Mesendoderm (in vitro differentiated cells): ENCODE results near the gene AGO4.

ENCODE experiments used
- DNase-seq: peaks from one replicate; pipeline ENCODE4 v3.0.0; 2013
- H2AK5ac ChIP-seq: 2 replicates; pipeline ENCODE4 v1.6.1; 2013; ENCODE audit warnings: low read length, inconsistent platforms
- H2BK120ac ChIP-seq: 2 replicates; pipeline ENCODE4 v1.6.1; 2013; ENCODE audit warnings: low read depth, mild to moderate bottlenecking, low read length, moderate library complexity, mixed read lengths
- H2BK15ac ChIP-seq: replicated peaks from 2 replicates; pipeline ENCODE4 v1.6.1; 2013; ENCODE audit warnings: low read depth, mild to moderate bottlenecking, moderate library complexity
- H2BK5ac ChIP-seq: 2 replicates; pipeline ENCODE4 v1.6.1; 2013; ENCODE audit warnings: low read length, inconsistent platforms
- H3K18ac ChIP-seq: 2 replicates; pipeline ENCODE4 v1.6.1; 2013; ENCODE audit warnings: mild to moderate bottlenecking, low read length, mixed read lengths
- H3K23ac ChIP-seq: one replicate; pipeline ENCODE4 v1.6.1; 2013; ENCODE audit warnings: low read length
- H3K27ac ChIP-seq: 2 replicates; pipeline ENCODE4 v1.5.1; 2013; ENCODE audit warnings: low read depth, mild to moderate bottlenecking, inconsistent platforms, low read length, moderate library complexity
- H3K27me3 ChIP-seq: 2 replicates; pipeline ENCODE4 v1.6.1; 2013; ENCODE audit warnings: low read length, control low read depth, mild to moderate bottlenecking, inconsistent platforms; ENCODE audit not compliant: insufficient read depth, poor library complexity
- H3K36me3 ChIP-seq: 2 replicates; pipeline ENCODE4 v1.6.1; 2013; ENCODE audit warnings: low read length, inconsistent platforms; ENCODE audit not compliant: control insufficient read depth, insufficient read depth
- H3K4ac ChIP-seq: one replicate; pipeline ENCODE4 v1.6.1; 2013; ENCODE audit warnings: low read depth, mild to moderate bottlenecking, low read length, moderate library complexity
- H3K4me1 ChIP-seq: 2 replicates; pipeline ENCODE4 v1.6.1; 2013; ENCODE audit warnings: low read depth, low read length, inconsistent platforms; ENCODE audit not compliant: control insufficient read depth
- H3K4me2 ChIP-seq: 2 replicates; pipeline ENCODE4 v1.6.1; 2013; ENCODE audit warnings: low read length
- H3K4me3 ChIP-seq: 2 replicates; pipeline ENCODE4 v1.5.1; 2013; ENCODE audit warnings: mild to moderate bottlenecking, low read length
- H3K56ac ChIP-seq: one replicate; pipeline ENCODE4 v1.6.1; 2013; ENCODE audit warnings: low read length
- H3K79me1 ChIP-seq: 2 replicates; pipeline ENCODE4 v1.6.1; 2013; ENCODE audit warnings: low read length, inconsistent platforms
- H3K79me2 ChIP-seq: 2 replicates; pipeline ENCODE4 v1.6.1; 2013; ENCODE audit warnings: mild to moderate bottlenecking, low read length; ENCODE audit not compliant: control insufficient read depth, insufficient read depth
- H3K9ac ChIP-seq: 2 replicates; pipeline ENCODE4 v1.6.1; 2013; ENCODE audit warnings: low read length, inconsistent platforms
- H4K5ac ChIP-seq: one replicate; pipeline ENCODE4 v1.6.1; 2013; ENCODE audit warnings: low read length
- H4K8ac ChIP-seq: one replicate; pipeline ENCODE4 v1.6.1; 2013; ENCODE audit warnings: low read depth, mild to moderate bottlenecking, control low read depth, low read length, moderate library complexity
- WGBS: extraction: QIAGEN DNeasy Blood & Tissue Kit; methylation state at CpG from one replicate; pipeline ENCODE4 v1.1.7; 2013; ENCODE audit warnings: low lambda C conversion rate, missing lambda C conversion rate; ENCODE audit not compliant: insufficient coverage; ENCODE audit errors: extremely low coverage; 5-methylcytosine and 5-hydroxymethylcytosine counted together

AGO4 gene

GRCh38 chr1:35860696-35861095, 52.9 kb downstream of the AGO4 start:
- no peak overlapping the region for H4K5ac ChIP-seq
- H4K8ac ChIP-seq: no peak overlapping the region
- no peaks in the 10 kb centered on the region for H3K79me2 ChIP-seq
- H2BK15ac ChIP-seq: no peak overlapping the region
- H3K4me1 ChIP-seq: no peaks in the 10 kb centered on the region
- no peak overlapping the region for H3K9ac ChIP-seq
- H3K4me3 ChIP-seq: no peak overlapping the region
- no CpG with 5 or more reads among the region's 3 CpGs for WGBS
- no peak overlapping the region for H3K27ac ChIP-seq
- no peak overlapping the region for H2BK120ac ChIP-seq
- no peak overlapping the region for H2BK5ac ChIP-seq
- no peaks in the 10 kb centered on the region for H3K79me1 ChIP-seq
- H3K36me3 ChIP-seq: no peaks in the 10 kb centered on the region
- H2AK5ac ChIP-seq: no peak overlapping the region
- H3K23ac ChIP-seq: no peak overlapping the region
- no peak overlapping the region for H3K56ac ChIP-seq
- no peak overlapping the region for H3K4ac ChIP-seq
- no peaks in the 10 kb centered on the region for H3K27me3 ChIP-seq
- no peak for DNase-seq
- no peak overlapping the region for H3K18ac ChIP-seq
- H3K4me2 ChIP-seq: no peak overlapping the region

DNA sequence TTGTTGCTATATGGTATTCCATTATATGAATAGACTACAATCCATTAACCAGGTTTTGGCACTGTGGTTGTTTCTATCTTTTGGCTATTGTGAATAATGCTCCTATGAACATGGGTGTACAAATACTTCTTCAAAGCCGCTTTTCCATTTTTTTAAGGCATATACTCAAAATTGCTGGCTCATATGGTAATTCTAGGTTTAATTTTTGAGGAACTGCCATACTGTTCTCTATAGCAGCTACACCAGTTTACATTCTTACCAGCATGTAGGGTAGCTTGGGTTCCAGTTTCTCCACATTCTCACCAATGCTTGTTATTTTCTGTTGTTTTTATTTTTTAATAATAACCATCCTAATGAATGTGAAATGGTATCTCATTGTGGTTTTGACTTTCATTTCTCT, 55.3 kb downstream of the AGO4 start:
- Histone ChIP-seq H3K36me3 (no peaks in the 10 kb centered on the region), H3K79me2 (no peaks in the 10 kb centered on the region), H3K4me1 (no peaks in the 10 kb centered on the region), H2AK5ac (no peak overlapping the region), H3K23ac (no peak overlapping the region), H4K8ac (no peak overlapping the region), H3K79me1 (no peaks in the 10 kb centered on the region), H3K9ac (no peak overlapping the region), H3K27ac (no peak overlapping the region), H2BK15ac (no peak overlapping the region), H4K5ac (no peak overlapping the region), H2BK120ac (no peak overlapping the region), H2BK5ac (no peak overlapping the region), H3K56ac (no peak overlapping the region), H3K4ac (no peak overlapping the region), H3K27me3 (no peaks in the 10 kb centered on the region), H3K4me3 (no peak overlapping the region), H3K18ac (no peak overlapping the region), H3K4me2 (no peak overlapping the region)
- no peak for DNase-seq
- WGBS: no CpG with 5 or more reads among the region's 1 CpG

DNA sequence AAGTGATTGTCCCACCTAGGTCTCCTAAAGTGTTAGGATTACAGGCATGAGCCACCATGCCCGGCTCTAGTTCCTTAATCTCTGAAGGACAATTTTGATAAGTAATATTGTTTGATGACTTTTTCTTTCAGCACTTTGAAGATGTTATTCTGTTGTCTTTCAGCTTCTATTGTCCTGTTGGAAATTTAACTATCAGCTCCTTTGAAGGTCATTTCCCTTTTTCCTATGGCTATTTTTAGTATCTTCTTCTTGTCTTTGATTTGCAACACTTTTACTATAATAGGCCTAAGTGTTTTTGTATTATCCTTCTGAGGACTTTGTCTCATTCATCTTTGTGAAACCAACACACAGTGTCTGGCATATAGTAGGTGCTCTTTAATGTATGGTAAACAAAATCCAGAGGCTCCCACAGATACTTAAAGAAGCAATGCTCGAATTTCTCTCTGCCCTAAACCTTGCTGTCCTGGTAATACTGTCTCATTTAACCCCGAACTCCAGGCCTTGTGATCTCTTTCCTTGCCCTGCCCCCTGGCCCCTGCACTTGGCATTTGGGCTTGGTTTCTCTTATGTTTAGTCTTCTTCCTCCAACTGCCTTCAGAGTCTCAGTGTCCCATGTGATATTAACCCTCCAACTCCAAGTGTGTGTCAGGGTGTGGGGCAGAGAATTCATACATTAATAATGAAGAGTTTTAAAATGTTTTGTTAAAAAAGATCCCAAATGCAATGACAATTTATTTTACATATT, 56.2 kb downstream of the AGO4 start:
- Histone ChIP-seq H3K4me3 (no peak overlapping the region), H3K4ac (no peak overlapping the region), H2BK5ac (no peak overlapping the region), H3K79me2 (no peaks in the 10 kb centered on the region), H3K23ac (no peak overlapping the region), H3K18ac (no peak overlapping the region), H3K27ac (no peak overlapping the region), H4K5ac (no peak overlapping the region), H3K79me1 (no peaks in the 10 kb centered on the region), H2BK15ac (no peak overlapping the region), H4K8ac (no peak overlapping the region), H3K4me1 (no peaks in the 10 kb centered on the region), H3K27me3 (no peaks in the 10 kb centered on the region), H3K4me2 (no peak overlapping the region), H3K56ac (no peak overlapping the region), H3K36me3 (no peaks in the 10 kb centered on the region), H3K9ac (no peak overlapping the region), H2BK120ac (no peak overlapping the region), H2AK5ac (no peak overlapping the region)
- WGBS: no CpG with 5 or more reads among the region's 3 CpGs
- no peak for DNase-seq

- no peak overlapping the region for H2BK15ac ChIP-seq
- WGBS: no CpG with 5 or more reads among the region's 5 CpGs
- no peaks in the 10 kb centered on the region for H3K79me2 ChIP-seq
- no peak overlapping the region for H2BK5ac ChIP-seq
- H3K4me1 ChIP-seq: no peaks in the 10 kb centered on the region
- H3K4me2 ChIP-seq: no peak overlapping the region
- H3K36me3 ChIP-seq: no peaks in the 10 kb centered on the region
- H3K4me3 ChIP-seq: no peak overlapping the region
- no peak overlapping the region for H3K9ac ChIP-seq
- no peak overlapping the region for H3K56ac ChIP-seq
- no peak for DNase-seq
- no peak overlapping the region for H3K23ac ChIP-seq
- no peak overlapping the region for H4K8ac ChIP-seq
- H4K5ac ChIP-seq: no peak overlapping the region
- no peak overlapping the region for H3K27ac ChIP-seq
- no peaks in the 10 kb centered on the region for H3K79me1 ChIP-seq
- H3K4ac ChIP-seq: no peak overlapping the region
- H2AK5ac ChIP-seq: no peak overlapping the region
- H2BK120ac ChIP-seq: no peak overlapping the region
- no peaks in the 10 kb centered on the region for H3K27me3 ChIP-seq
- H3K18ac ChIP-seq: no peak overlapping the region
Measured at GRCh38 chr1:35864813-35865212, 57.0 kb downstream of the AGO4 start.

GRCh38 chr1:35866991-35867390, 59.2 kb downstream of the AGO4 start:
- no CpG with 5 or more reads among the region's 3 CpGs for WGBS

More at GRCh38 chr1:35866991-35867390, 59.2 kb downstream of the AGO4 start:
- H3K27ac ChIP-seq: no peak overlapping the region
- no peak overlapping the region for H3K56ac ChIP-seq
- H3K79me1 ChIP-seq: no peaks in the 10 kb centered on the region
- no peak overlapping the region for H2BK120ac ChIP-seq
- no peak overlapping the region for H3K23ac ChIP-seq
- no peaks in the 10 kb centered on the region for H3K27me3 ChIP-seq
- H2BK15ac ChIP-seq: no peak overlapping the region
- no peak overlapping the region for H4K5ac ChIP-seq
- no peak overlapping the region for H2AK5ac ChIP-seq
- H3K4ac ChIP-seq: no peak overlapping the region
- no peak for DNase-seq
- no peak overlapping the region for H2BK5ac ChIP-seq
- H3K9ac ChIP-seq: no peak overlapping the region
- no peaks in the 10 kb centered on the region for H3K36me3 ChIP-seq
- H3K4me1 ChIP-seq: no peaks in the 10 kb centered on the region
- no peak overlapping the region for H3K4me3 ChIP-seq
- H3K79me2 ChIP-seq: no peaks in the 10 kb centered on the region
- no peak overlapping the region for H3K18ac ChIP-seq
- H4K8ac ChIP-seq: no peak overlapping the region
- H3K4me2 ChIP-seq: no peak overlapping the region
